GM12878 (cell line): ENCODE measurements around the gene DNAH1. TPM values are rescaled to one million over a fixed set of nuclear protein-coding genes. Genes with fewer than 3 reads are reported as not detected.

Experiments
- ATAC-seq: fragments of 200-7000 bp; cut with Tn5 transposase; 3 replicates; pipeline ENCODE4 v1.9.1; 2020; ENCODE audit warnings: mild to moderate bottlenecking, moderate library complexity
- BruUV-seq: library from RNA; stranded (reverse); fragments of 400-500 nt; replicated peaks from 2 replicates; lab custom pipeline; 2021; lab: Mats Ljungman, UMichigan
- CTCF ChIA-PET: fragments of 300-600 bp; sonication (Branson Sonifier 250); formaldehyde crosslinking; extraction: SDS; loops from one replicate; lab custom pipeline; 2021; ENCODE audit warnings: inconsistent platforms; lab: Yijun Ruan, JAX
- POLR2A ChIA-PET: fragments of 350-600 bp; formaldehyde crosslinking; extraction: SDS; loops from one replicate; lab custom pipeline; 2021; ENCODE audit warnings: inconsistent platforms; lab: Charles Lee
- RAD21 ChIA-PET: fragments of 300-600 bp; sonication (Branson Sonifier 250); formaldehyde crosslinking; loops from one replicate; lab custom pipeline; 2023; ENCODE audit warnings: antibody characterized with exemption; ENCODE audit not compliant: unreplicated experiment; lab: Charles Lee
- SMC1A ChIA-PET: fragments of 300-600 bp; sonication (Branson Sonifier 250); formaldehyde crosslinking; loops from one replicate; lab custom pipeline; 2023; ENCODE audit not compliant: unreplicated experiment, uncharacterized antibody; lab: Charles Lee
- DNase-seq: peaks from one replicate; pipeline ENCODE4 v3.0.0-alpha.2; 2011; ENCODE audit warnings: low read depth, low spot score
- FAIRE-seq: peaks from 3 replicates; lab custom pipeline; 2011; peaks lifted over from hg19 to GRCh38; lab: Jason Lieb, UNC
- H2AFZ ChIP-seq: 2 replicates; pipeline ENCODE4 v1.6.0; 2011; ENCODE audit warnings: low read depth, low read length, control low read depth; ENCODE audit not compliant: control insufficient read depth
- H3K27ac ChIP-seq: 2 replicates; pipeline ENCODE4 v1.5.1; 2011; ENCODE audit warnings: control low read depth; ENCODE audit not compliant: control insufficient read depth, insufficient read depth
- H3K27me3 ChIP-seq, 2 experiments: replicated peaks in 1 of 2; 2 replicates each; pipeline versions ENCODE4 v1.6.0 to v1.6.1; 2011; ENCODE audit warnings: low read length in 1 of 2; ENCODE audit not compliant: control insufficient read depth in 2 of 2, insufficient read depth in 2 of 2
- H3K36me3 ChIP-seq, 2 experiments: 2 replicates each; pipeline ENCODE4 v1.5.1; 2011; ENCODE audit warnings: low read length in 1 of 2; ENCODE audit not compliant: control insufficient read depth in 2 of 2, insufficient read depth in 2 of 2
- H3K4me1 ChIP-seq: 2 replicates; pipeline ENCODE4 v1.6.1; 2011; ENCODE audit warnings: mild to moderate bottlenecking, low read length, moderate library complexity, mixed read lengths; ENCODE audit not compliant: control insufficient read depth, insufficient read depth
- H3K4me2 ChIP-seq: 2 replicates; pipeline ENCODE4 v1.6.0; 2011; ENCODE audit warnings: control low read depth; ENCODE audit not compliant: control insufficient read depth, insufficient read depth
- H3K4me3 ChIP-seq: fragments of 200-600 bp; sonication (generic); 2 replicates; pipeline ENCODE4 v1.5.1; 2016
- H3K79me2 ChIP-seq: 2 replicates; pipeline ENCODE4 v1.6.0; 2011; ENCODE audit warnings: low read length; ENCODE audit not compliant: control insufficient read depth, insufficient read depth
- H3K9ac ChIP-seq: 2 replicates; pipeline ENCODE4 v1.8.0; 2011; ENCODE audit warnings: low read length, control low read depth, mixed read lengths; ENCODE audit not compliant: control insufficient read depth, insufficient read depth
- H3K9me3 ChIP-seq: replicated peaks from 3 replicates; pipeline ENCODE4 v1.5.1; 2011; ENCODE audit warnings: mild to moderate bottlenecking, low read length; ENCODE audit not compliant: control insufficient read depth, insufficient read depth
- H4K20me1 ChIP-seq: 2 replicates; pipeline ENCODE4 v1.6.0; 2011; ENCODE audit not compliant: control insufficient read depth, insufficient read depth
- ASH2L ChIP-seq: fragments of 300-600, 200-600 bp; sonication (generic); IDR thresholded peaks from 2 replicates; pipeline ENCODE4 v1.6.1; 2017; ENCODE audit warnings: low read depth, mild to moderate bottlenecking, borderline replicate concordance
- BACH1 ChIP-seq: fragments of 450-650 bp; IDR thresholded peaks from 2 replicates; pipeline ENCODE4 v1.6.1; 2017; ENCODE audit warnings: mild to moderate bottlenecking, borderline replicate concordance
- CHD4 ChIP-seq: fragments of 200-600 bp; sonication (generic); IDR thresholded peaks from 2 replicates; pipeline ENCODE4 v1.6.1; 2016; ENCODE audit warnings: mild to moderate bottlenecking
- CTCF ChIP-seq, 3 experiments: IDR thresholded peaks in 2 of 3; conservative IDR thresholded peaks in 1 of 3; 2 replicates each; pipeline ENCODE4 v1.5.1; 2011; ENCODE audit warnings: low read depth in 3 of 3, low read length in 3 of 3, mild to moderate bottlenecking in 3 of 3, control low read depth in 2 of 3, moderate library complexity in 2 of 3, inconsistent platforms in 1 of 3, mixed read lengths in 1 of 3; ENCODE audit not compliant: control insufficient read depth in 2 of 3, insufficient read depth in 1 of 3; ENCODE audit errors: extremely low read depth in 1 of 3
- EP300 ChIP-seq, 2 experiments: fragments of 150-350 bp in 1 of 2; IDR thresholded peaks; 2 replicates each; pipeline ENCODE4 v1.6.1; 2011 to 2012; ENCODE audit warnings: low read depth in 2 of 2, low read length in 2 of 2, borderline replicate concordance in 1 of 2, improper control_type of control experiment in 1 of 2, inconsistent platforms in 1 of 2; ENCODE audit not compliant: control insufficient read depth in 1 of 2
- MAX ChIP-seq: IDR thresholded peaks from 2 replicates; pipeline ENCODE4 v1.6.1; 2012; ENCODE audit warnings: low read depth, low read length, improper control_type of control experiment
- MEF2A ChIP-seq: IDR thresholded peaks from 2 replicates; pipeline ENCODE4 v1.6.1; 2011; ENCODE audit warnings: low read depth, mild to moderate bottlenecking, low read length, moderate library complexity; ENCODE audit not compliant: insufficient read depth
- MYB ChIP-seq: fragments of 150-350 bp; IDR thresholded peaks from 2 replicates; pipeline ENCODE4 v1.6.1; 2014; ENCODE audit warnings: mild to moderate bottlenecking, low read depth, low read length, borderline replicate concordance
- NR2F1 ChIP-seq: fragments of 450-650 bp; conservative IDR thresholded peaks from 2 replicates; pipeline ENCODE4 v1.6.1; 2017; ENCODE audit warnings: mild to moderate bottlenecking
- PAX8 ChIP-seq: fragments of 450-650 bp; IDR thresholded peaks from 2 replicates; pipeline ENCODE4 v1.6.1; 2017; ENCODE audit warnings: mild to moderate bottlenecking, moderate library complexity
- PBX3 ChIP-seq: IDR thresholded peaks from 2 replicates; pipeline ENCODE4 v1.6.1; 2011; ENCODE audit warnings: mild to moderate bottlenecking, low read depth, low read length, moderate library complexity; ENCODE audit not compliant: insufficient replicate concordance
- RELA ChIP-seq: fragments of 450-650 bp; IDR thresholded peaks from 2 replicates; pipeline ENCODE4 v1.8.0; 2014; ENCODE audit warnings: borderline replicate concordance; ENCODE audit not compliant: partially characterized antibody
- RFX5 ChIP-seq: IDR thresholded peaks from 2 replicates; pipeline ENCODE4 v1.6.1; 2011; ENCODE audit warnings: low read depth, low read length, improper control_type of control experiment
- SIN3A ChIP-seq: IDR thresholded peaks from 2 replicates; pipeline ENCODE4 v1.6.1; 2012; ENCODE audit warnings: low read depth, low read length, improper control_type of control experiment
- SMC3 ChIP-seq: IDR thresholded peaks from 2 replicates; pipeline ENCODE4 v1.6.1; 2011; ENCODE audit warnings: low read length, improper control_type of control experiment, borderline replicate concordance
- SPI1 ChIP-seq: IDR thresholded peaks from 2 replicates; pipeline ENCODE4 v1.6.1; 2011; ENCODE audit warnings: low read depth, mild to moderate bottlenecking, low read length, moderate library complexity, borderline replicate concordance; ENCODE audit not compliant: insufficient read depth
- TAF1 ChIP-seq: IDR thresholded peaks from 2 replicates; pipeline ENCODE4 v1.6.1; 2011; ENCODE audit warnings: mild to moderate bottlenecking, low read depth, low read length, borderline replicate concordance
- TARDBP ChIP-seq: IDR thresholded peaks from 2 replicates; pipeline ENCODE4 v1.6.1; 2016; ENCODE audit warnings: borderline replicate concordance
- TCF12 ChIP-seq: IDR thresholded peaks from 2 replicates; pipeline ENCODE4 v1.6.1; 2011; ENCODE audit warnings: low read depth, mild to moderate bottlenecking, low read length
- YY1 ChIP-seq: IDR thresholded peaks from 2 replicates; pipeline ENCODE4 v1.6.1; 2011; ENCODE audit warnings: low read depth, mild to moderate bottlenecking, low read length
- ZSCAN29 ChIP-seq: fragments of 450-650 bp; IDR thresholded peaks from 2 replicates; pipeline ENCODE4 v1.6.1; 2017; ENCODE audit warnings: mild to moderate bottlenecking, moderate library complexity
- ZZZ3 ChIP-seq: IDR thresholded peaks from 2 replicates; pipeline ENCODE4 v1.6.1; 2011; ENCODE audit warnings: low read depth; ENCODE audit not compliant: control insufficient read depth, insufficient read length
- WGBS: methylation state at CpG from one replicate; pipeline ENCODE4 v1.1.6; 2016; ENCODE audit warnings: low lambda C conversion rate; ENCODE audit not compliant: insufficient replicate concordance, insufficient coverage; ENCODE audit errors: missing lambda C conversion rate; 5-methylcytosine and 5-hydroxymethylcytosine counted together
- in situ Hi-C: fragments of 300-500 bp; cut with MboI; formaldehyde crosslinking; loops from 9 replicates; pipeline ENCODE4 v1.14.3; 2018; ENCODE audit warnings: mixed read lengths
- intact Hi-C: fragments of 100-400 bp; cut with micrococcal nuclease; formaldehyde crosslinking; loops from one replicate; pipeline ENCODE4 v1.14.2; 2022; ENCODE audit not compliant: unreplicated experiment
- polyA plus RNA-seq, 11 experiments: library from polyadenylated mRNA; depleted of rRNA in 4 of 11; unstranded in 6 of 11; stranded (reverse) in 5 of 11; fragments of >200 nt; fragmentation: Nextera tagmentation in 4 of 11; fragmentation: Illumina TruSeq in 1 of 11; extraction: Ambion mirVana in 4 of 11; extraction: Trizol in 1 of 11; gene quantifications; 1 replicate in 1 of 11; 2 replicates in 10 of 11; pipeline versions ENCODE4 v1.2.1 to v1.2.3, GENCODE V29; 2011 to 2016; ENCODE audit warnings: inconsistent platforms in 2 of 11, missing spikeins in 2 of 11, low read depth in 1 of 11
- total RNA-seq, 4 experiments: library from RNA; depleted of rRNA in 3 of 4; stranded (reverse); fragments of >200 nt in 3 of 4; fragmentation: Illumina TruSeq in 1 of 4; extraction: Trizol in 1 of 4; gene quantifications; 2 replicates each; pipeline versions ENCODE4 v1.2.1 to v1.2.3, GENCODE V29; 2013 to 2021

The DNAH1 gene
- total and polyA plus RNA-seq, 10 of the 15 experiments (the other 5 are each of a cell fraction or from before 2014, with no cell fraction given): 0.31 to 5.8 (median 2.7) TPM

GRCh38 chr3:52277972-52278509, 38.1 kb upstream of the DNAH1 start:
- CTCF ChIA-PET: interaction anchor here (0.6 to 8.7 kb wide), 17 partner anchors 10 to 274 kb away, joined by 3 to 87 read pairs (median 7); partner anchors contain the start of genes GLYCTK, PPM1M and TLR9
- Histone ChIP-seq H3K79me2 (peaks cover 58% of the 10 kb centered on the region), H3K36me3 (no peaks in the 10 kb centered on the region), H3K4me2 (peak overlapping the region; percentile 49), H3K9me3 (no peaks in the 10 kb centered on the region), H3K9ac (peak overlapping the region; percentile 79), H3K27me3 (no peaks in the 10 kb centered on the region), H3K27ac (peak overlapping the region; percentile 82), H3K4me3 (peak overlapping the region; percentile 91), H2AFZ (peak overlapping the region; percentile 76), H4K20me1 (no peaks in the 10 kb centered on the region), H3K4me1 (no peaks in the 10 kb centered on the region)
- TSS peak; percentile 62 for BruUV-seq
- DNase-seq (no peak), FAIRE-seq (no peak), ATAC-seq (peak; percentile 82)
- SMC1A ChIA-PET: interaction anchor here (1.0 to 5.0 kb wide), 14 partner anchors 9 to 225 kb away, joined by 3 to 62 read pairs (median 6); partner anchors contain the start of genes GLYCTK, PPM1M, TLR9 and TWF2
- POLR2A ChIA-PET: interaction anchor here (0.6 to 8.7 kb wide), 11 partner anchors 10 to 251 kb away, joined by 3 to 60 read pairs (median 8); partner anchors contain the start of genes GLYCTK, TLR9 and TWF2
- intact Hi-C loops: loop anchor here (2.0 kb wide), 1 partner anchor 33 kb away; the partner anchor contains the start of gene PPM1M
- in situ Hi-C loops: no loop called here
- WGBS: under 1% methylated on average over 33 of the region's 54 CpGs
- RAD21 ChIA-PET: interaction anchor here (0.8 to 3.7 kb wide), 18 partner anchors 10 to 277 kb away, joined by 3 to 36 read pairs (median 6); partner anchors contain the start of genes GLYCTK, PPM1M, TLR9 and TWF2
- no peak for TF ChIP-seq NR2F1
- TF ChIP-seq MAX: no peak; the same call in 1 of the 2 replicates
- peak; percentile 15; the same call in 1 of the 2 replicates for TF ChIP-seq SIN3A
- no peak for TF ChIP-seq ASH2L
- peak; percentile 77 for TF ChIP-seq BACH1
- no peak for TF ChIP-seq PAX8
- no peak for TF ChIP-seq MEF2A
- no peak for TF ChIP-seq ZZZ3
- no peak for TF ChIP-seq SPI1
- 0 out of 2 replicates have a peak, but pooled peaks have one; percentile 5 for TF ChIP-seq SMC3
- no peak for TF ChIP-seq MYB
- no peak for TF ChIP-seq TAF1
- TF ChIP-seq TCF12: no peak
- TF ChIP-seq RFX5: no peak
- TF ChIP-seq TARDBP: no peak
- TF ChIP-seq EP300 (IDR thresholded peaks at IDR 0.05; ENCODE audit: borderline replicate concordance in 1 of 2, control insufficient read depth in 1 of 2, low read depth in 2 of 2, low read length in 2 of 2): no peak
- TF ChIP-seq CHD4: no peak
- no peak for TF ChIP-seq RELA
- no peak for TF ChIP-seq PBX3
- peak; percentile 18 to 49 (median 19); a peak in 3 of 6 replicates for TF ChIP-seq CTCF (IDR thresholded peaks at IDR 0.05 in 2 of 3, conservative IDR thresholded peaks at IDR 0.05 in 1 of 3; ENCODE audit: control insufficient read depth in 2 of 3, extremely low read depth in 1 of 3, insufficient read depth in 1 of 3, low read depth in 3 of 3, low read length in 3 of 3)
- no peak for TF ChIP-seq YY1
- no peak for TF ChIP-seq ZSCAN29
